GM12892 (cell line): ENCODE measurements around the gene GABRG3. TPM values are rescaled to one million over a fixed set of nuclear protein-coding genes. Genes with fewer than 3 reads are reported as not detected.

ENCODE experiments used
- DNase-seq: peaks from one replicate; pipeline ENCODE4 v3.0.0; 2011; ENCODE audit not compliant: insufficient read length
- FAIRE-seq: peaks from 2 replicates; lab custom pipeline; 2011; peaks lifted over from hg19 to GRCh38; lab: Jason Lieb, UNC
- POLR2A ChIP-seq: IDR thresholded peaks from 2 replicates; pipeline ENCODE4 v1.6.1; 2011; ENCODE audit warnings: low read depth, low read length, control low read depth
- POLR2AphosphoS5 ChIP-seq: IDR thresholded peaks from 2 replicates; pipeline ENCODE4 v1.6.1; 2011; ENCODE audit warnings: low read depth, low read length, control low read depth
- TAF1 ChIP-seq: IDR thresholded peaks from 2 replicates; pipeline ENCODE4 v1.6.1; 2011; ENCODE audit warnings: low read depth, mild to moderate bottlenecking, control low read depth, low read length, borderline replicate concordance
- polyA plus RNA-seq: library from polyadenylated mRNA; unstranded; fragments of >200 nt; gene quantifications from one replicate; pipeline ENCODE4 v1.2.1, GENCODE V29; 2012; ENCODE audit warnings: missing spikeins, inconsistent platforms; ENCODE audit not compliant: missing spikeins

The GABRG3 gene
- not detected for polyA plus RNA-seq

DNA sequence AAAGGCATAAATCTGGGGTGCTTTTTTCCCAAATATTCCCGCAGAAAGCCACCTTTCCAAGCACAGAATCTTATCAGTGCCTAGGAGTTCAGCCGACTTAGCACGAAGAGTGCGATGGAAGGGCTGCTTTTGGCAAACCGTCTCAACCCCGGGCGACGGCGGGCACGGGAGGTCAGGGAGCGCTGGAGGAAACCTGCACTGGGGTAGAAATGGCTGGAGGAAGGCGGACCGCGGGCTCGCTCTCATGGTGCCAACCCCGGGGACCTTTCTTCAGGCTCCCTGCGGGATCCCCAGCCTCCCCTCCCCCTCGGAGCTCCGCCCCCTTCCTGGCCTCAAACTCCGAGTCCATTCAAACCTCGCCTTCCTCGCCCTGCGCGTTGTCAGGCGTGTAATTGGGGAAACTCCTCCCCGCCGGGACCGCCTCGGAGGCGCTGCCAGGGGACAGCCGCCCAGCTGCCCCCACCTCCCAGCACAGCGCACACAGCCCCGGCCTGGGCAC, at the start of gene GABRG3:
TSS of gene GABRG3 (plus strand) at position 470 of the 499 bp plus-strand sequence.
- FAIRE-seq, result no peak
- TF ChIP-seq POLR2AphosphoS5 (no peak), POLR2A (no peak), TAF1 (no peak)
- no peak for DNase-seq

- no peak for TF ChIP-seq POLR2A
- no peak for TF ChIP-seq TAF1
- no peak for TF ChIP-seq POLR2AphosphoS5
- FAIRE-seq, result no peak
- DNase-seq, result no peak
These were observed 49.5 kb upstream of the GABRG3 start for GRCh38 chr15:26921433-26921832.

DNA sequence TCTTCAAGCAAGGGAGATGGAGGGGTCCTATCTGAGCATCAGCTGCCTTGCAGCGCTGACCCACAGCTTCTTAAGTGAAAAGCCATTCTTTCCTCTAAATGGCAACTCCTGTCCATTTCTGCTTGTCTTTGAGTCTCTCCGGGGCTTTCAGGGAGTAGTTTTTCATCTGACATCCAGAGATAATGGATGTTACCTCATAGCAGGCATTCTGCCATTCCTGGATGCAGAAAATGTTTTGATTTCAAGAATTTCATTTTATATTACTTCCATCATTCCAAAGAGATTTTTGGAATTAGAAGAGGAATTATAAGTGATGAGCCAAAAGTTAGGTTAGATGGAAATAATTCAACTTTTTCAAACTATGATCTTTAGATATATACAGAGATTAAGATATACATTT, 44.9 kb upstream of the GABRG3 start:
- no peak for DNase-seq
- no peak for FAIRE-seq
- TF ChIP-seq TAF1, result no peak
- no peak for TF ChIP-seq POLR2AphosphoS5
- no peak for TF ChIP-seq POLR2A

GRCh38 chr15:26928051-26928450, 42.9 kb upstream of the GABRG3 start:
- no peak for TF ChIP-seq POLR2A
- TF ChIP-seq POLR2AphosphoS5, result no peak
- TF ChIP-seq TAF1, result no peak
- FAIRE-seq, result no peak

GRCh38 chr15:26929588-26929987, 41.4 kb upstream of the GABRG3 start:
- TF ChIP-seq POLR2A (no peak), TAF1 (no peak), POLR2AphosphoS5 (no peak)
- no peak for FAIRE-seq
- no peak for DNase-seq

More at GRCh38 chr15:26928051-26928450, 42.9 kb upstream of the GABRG3 start:
- no peak for DNase-seq

- TF ChIP-seq POLR2AphosphoS5, result no peak
- DNase-seq, result no peak
- no peak for FAIRE-seq
These were observed 36.1 kb upstream of the GABRG3 start for GRCh38 chr15:26934848-26935247.

DNA sequence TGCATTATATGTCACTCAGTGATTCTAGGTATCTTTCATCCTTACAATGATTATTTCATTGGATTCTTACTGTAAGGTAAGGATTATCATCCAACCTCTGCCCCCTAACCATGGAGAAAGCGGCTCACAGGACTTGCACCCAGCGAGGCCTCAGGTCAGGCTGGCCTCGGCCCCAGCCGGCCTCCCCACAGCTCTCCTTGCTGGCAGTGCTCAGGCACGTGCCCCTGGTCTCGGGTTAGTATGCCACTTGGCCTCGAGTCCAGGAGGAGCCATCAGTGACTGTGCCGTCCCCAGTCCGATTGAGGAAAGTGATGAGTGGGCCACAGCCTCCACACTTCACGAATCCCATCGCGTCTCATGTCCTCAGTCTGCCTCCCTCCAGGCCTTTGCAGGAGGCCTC, 35.7 kb upstream of the GABRG3 start:
- no peak for DNase-seq
- FAIRE-seq, result no peak
- no peak for TF ChIP-seq TAF1

DNA sequence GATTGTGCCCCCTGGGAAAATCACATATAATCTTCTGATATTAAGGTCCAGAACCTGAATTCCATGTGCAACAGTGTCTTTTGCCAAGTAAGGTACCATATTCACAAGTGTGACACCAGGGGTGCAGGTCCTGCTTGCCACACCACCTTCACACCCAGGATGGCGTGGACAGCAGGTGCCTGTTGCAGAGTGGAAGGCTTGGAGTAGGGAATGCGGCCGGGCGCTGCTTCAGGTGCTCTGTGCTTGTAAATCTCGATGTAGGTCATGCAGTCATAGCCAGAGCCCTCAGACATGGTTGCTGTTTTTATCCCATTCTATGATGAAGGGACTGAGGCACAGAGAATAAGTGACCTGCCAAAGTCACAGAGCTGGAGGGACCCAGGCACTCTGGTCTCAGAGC, 34.5 kb upstream of the GABRG3 start:
- DNase-seq (no peak), FAIRE-seq (no peak)
- TF ChIP-seq POLR2AphosphoS5 (no peak), POLR2A (no peak), TAF1 (no peak)

GRCh38 chr15:26937134-26937533, 33.8 kb upstream of the GABRG3 start:
- TF ChIP-seq POLR2A (no peak), POLR2AphosphoS5 (no peak), TAF1 (no peak)
- no peak for DNase-seq
- no peak for FAIRE-seq

- TF ChIP-seq POLR2AphosphoS5 (no peak), POLR2A (no peak), TAF1 (no peak)
- FAIRE-seq (no peak), DNase-seq (no peak)
These were observed 31.6 kb upstream of the GABRG3 start for GRCh38 chr15:26939398-26939797.

- no peak for DNase-seq
- no peak for FAIRE-seq
- TF ChIP-seq POLR2A (no peak), TAF1 (no peak), POLR2AphosphoS5 (no peak)
These were observed 29.5 kb upstream of the GABRG3 start for GRCh38 chr15:26941489-26941888.

DNA sequence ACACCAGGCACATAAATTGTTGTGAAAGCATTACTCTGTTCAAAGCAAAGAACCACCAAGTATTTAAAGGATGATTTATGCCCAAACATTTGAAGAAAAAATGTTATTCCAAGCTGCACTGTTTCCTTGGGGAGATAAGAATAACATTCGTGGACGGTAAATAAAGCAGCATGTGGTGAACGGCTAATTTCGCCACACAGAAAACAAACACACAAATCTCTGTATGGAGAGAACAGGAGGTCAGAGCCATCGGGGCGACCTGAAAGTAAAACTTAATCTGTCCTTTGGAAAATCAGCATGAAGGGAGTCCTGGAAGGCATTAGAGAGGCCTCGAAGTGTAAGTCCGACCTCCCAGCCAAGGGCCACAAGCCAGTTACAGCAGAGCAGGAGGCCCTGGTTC, 27.1 kb upstream of the GABRG3 start:
- TF ChIP-seq TAF1 (no peak), POLR2AphosphoS5 (no peak), POLR2A (no peak)
- DNase-seq (no peak), FAIRE-seq (no peak)

- FAIRE-seq, result no peak
- no peak for DNase-seq
- TF ChIP-seq POLR2A (no peak), POLR2AphosphoS5 (no peak), TAF1 (no peak)
These were observed 25.9 kb upstream of the GABRG3 start for GRCh38 chr15:26945046-26945445.
